Lower lobe of right lung (tissue), 2 donors: ENCODE measurements around the gene ZMIZ1. TPM values are rescaled to one million over a fixed set of nuclear protein-coding genes. Genes with fewer than 3 reads are reported as not detected.

Source experiments
- ATAC-seq, 2 donors: fragments of 200-7000 bp; cut with Tn5 transposase; one replicate each; pipeline ENCODE4 v1.9.1; 2020 to 2022; ENCODE audit warnings: mild to moderate bottlenecking in 2 of 2, moderate library complexity in 2 of 2
- DNase-seq: peaks from one replicate; pipeline ENCODE4 v3.0.0-alpha.2; 2020
- H3K27ac ChIP-seq: fragments of 200-600 bp; one replicate; pipeline ENCODE4 v1.8.0; 2022
- H3K27me3 ChIP-seq: fragments of 200-600 bp; one replicate; pipeline ENCODE4 v1.8.0; 2022; ENCODE audit warnings: low read depth
- H3K36me3 ChIP-seq: fragments of 200-600 bp; one replicate; pipeline ENCODE4 v1.8.0; 2022; ENCODE audit warnings: mild to moderate bottlenecking
- H3K4me1 ChIP-seq: fragments of 200-600 bp; one replicate; pipeline ENCODE4 v1.8.0; 2022
- H3K4me3 ChIP-seq: fragments of 200-600 bp; one replicate; pipeline ENCODE4 v1.8.0; 2022; ENCODE audit warnings: mild to moderate bottlenecking
- H3K9me3 ChIP-seq: fragments of 200-600 bp; one replicate; pipeline ENCODE4 v1.8.0; 2022
- intact Hi-C: fragments of 100-400 bp; cut with DNase I; formaldehyde crosslinking; loops from one replicate; pipeline ENCODE4 v1.11.0; 2022
- total RNA-seq: library from RNA; stranded (reverse); fragmentation: NEBNext Ultra II Directional; extraction: Animal tissue kit (Norgen Biotek cat#: 25700); gene quantifications from one replicate; pipeline ENCODE4 v1.2.1, GENCODE V29; 2021
- TF ChIP-seq, protein P1 (sequence below): fragments of 200-600 bp; IDR thresholded peaks from one replicate; pipeline ENCODE4 v1.8.0; 2022; ENCODE audit warnings: antibody characterized with exemption, mild to moderate bottlenecking
- donor health status: DM: no; HTN: yes; CAD: no; lungs with severe emphysema.

Gene ZMIZ1
- total RNA-seq, 1 donor from 2014 or later, result 102 TPM

DNA sequence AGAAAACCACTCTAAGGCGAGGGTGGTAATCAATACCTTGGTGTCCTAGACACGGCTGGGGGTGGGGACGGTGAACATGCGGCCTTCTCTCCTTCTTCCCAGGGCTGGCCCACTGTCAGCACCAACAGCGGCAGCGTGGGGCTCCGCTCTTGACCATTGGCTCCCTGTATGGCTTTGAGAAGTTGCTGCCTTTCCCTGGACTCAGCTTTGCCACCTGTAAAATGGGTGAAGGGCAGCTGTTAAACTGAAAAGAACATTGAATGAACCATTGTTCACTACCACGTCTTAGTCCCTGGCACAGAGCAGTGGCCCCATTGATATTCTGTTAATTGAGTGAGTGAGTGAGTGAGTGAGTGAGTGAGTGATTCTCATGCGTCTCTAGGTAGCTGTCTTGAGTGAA, 95.3 kb downstream of the ZMIZ1 start:
- peaks cover 47% of the 10 kb centered on the region for H3K4me1 ChIP-seq
- H3K36me3 ChIP-seq, result peaks cover 52% of the 10 kb centered on the region
- H3K27me3 ChIP-seq, result no peaks in the 10 kb centered on the region
- ATAC-seq, result no peak
- no peak overlapping the region for H3K4me3 ChIP-seq
- no peak for DNase-seq
- H3K27ac ChIP-seq, result no peak overlapping the region
- no peaks in the 10 kb centered on the region for H3K9me3 ChIP-seq
- intact Hi-C loops, result no loop called here
- TF ChIP-seq, protein P1, sequence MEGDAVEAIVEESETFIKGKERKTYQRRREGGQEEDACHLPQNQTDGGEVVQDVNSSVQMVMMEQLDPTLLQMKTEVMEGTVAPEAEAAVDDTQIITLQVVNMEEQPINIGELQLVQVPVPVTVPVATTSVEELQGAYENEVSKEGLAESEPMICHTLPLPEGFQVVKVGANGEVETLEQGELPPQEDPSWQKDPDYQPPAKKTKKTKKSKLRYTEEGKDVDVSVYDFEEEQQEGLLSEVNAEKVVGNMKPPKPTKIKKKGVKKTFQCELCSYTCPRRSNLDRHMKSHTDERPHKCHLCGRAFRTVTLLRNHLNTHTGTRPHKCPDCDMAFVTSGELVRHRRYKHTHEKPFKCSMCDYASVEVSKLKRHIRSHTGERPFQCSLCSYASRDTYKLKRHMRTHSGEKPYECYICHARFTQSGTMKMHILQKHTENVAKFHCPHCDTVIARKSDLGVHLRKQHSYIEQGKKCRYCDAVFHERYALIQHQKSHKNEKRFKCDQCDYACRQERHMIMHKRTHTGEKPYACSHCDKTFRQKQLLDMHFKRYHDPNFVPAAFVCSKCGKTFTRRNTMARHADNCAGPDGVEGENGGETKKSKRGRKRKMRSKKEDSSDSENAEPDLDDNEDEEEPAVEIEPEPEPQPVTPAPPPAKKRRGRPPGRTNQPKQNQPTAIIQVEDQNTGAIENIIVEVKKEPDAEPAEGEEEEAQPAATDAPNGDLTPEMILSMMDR, result no peak

DNA sequence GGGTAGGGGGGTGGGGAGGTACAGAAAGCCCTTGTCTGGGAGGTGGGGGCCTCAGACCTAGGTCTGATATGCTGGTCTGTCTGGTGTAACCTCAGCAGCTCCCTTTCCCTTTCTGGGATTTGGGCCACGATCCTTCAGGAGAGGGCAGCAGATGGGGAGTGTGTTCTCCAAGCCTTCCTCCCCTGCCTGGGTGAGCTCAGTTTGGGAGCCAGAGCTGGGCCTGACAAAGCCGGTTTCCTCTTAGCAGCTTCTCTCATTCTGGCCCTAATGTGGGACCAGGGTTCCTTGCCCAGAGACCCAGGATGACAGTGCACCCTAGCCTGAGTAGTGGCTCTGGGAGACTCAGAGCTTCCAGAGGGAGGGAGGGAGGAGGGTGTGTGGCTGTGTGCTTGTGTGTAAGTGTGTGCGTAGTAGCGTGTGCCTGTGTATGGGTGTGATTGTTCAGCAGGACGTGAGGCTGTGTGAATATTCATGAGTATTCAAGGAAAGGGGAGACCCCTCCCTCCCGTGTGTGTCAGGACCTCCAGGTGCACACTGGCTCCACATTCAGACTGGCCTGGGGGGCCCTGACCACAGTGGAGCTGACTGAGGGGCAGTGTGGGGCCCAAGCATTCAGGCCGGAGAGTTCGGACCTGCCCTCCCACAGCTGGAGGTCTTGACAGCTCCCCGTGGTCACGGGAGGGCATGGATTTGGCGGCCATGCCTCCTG, 96.5 kb downstream of the ZMIZ1 start:
- H3K27ac ChIP-seq, result no peak overlapping the region
- H3K4me3 ChIP-seq, result no peak overlapping the region
- H3K36me3 ChIP-seq, result peaks cover 64% of the 10 kb centered on the region
- DNase-seq (no peak), ATAC-seq (no peak)
- peaks cover 35% of the 10 kb centered on the region for H3K4me1 ChIP-seq
- intact Hi-C loops, result no loop called here
- TF ChIP-seq, protein P1, result no peak
- no peaks in the 10 kb centered on the region for H3K9me3 ChIP-seq
- no peaks in the 10 kb centered on the region for H3K27me3 ChIP-seq

DNA sequence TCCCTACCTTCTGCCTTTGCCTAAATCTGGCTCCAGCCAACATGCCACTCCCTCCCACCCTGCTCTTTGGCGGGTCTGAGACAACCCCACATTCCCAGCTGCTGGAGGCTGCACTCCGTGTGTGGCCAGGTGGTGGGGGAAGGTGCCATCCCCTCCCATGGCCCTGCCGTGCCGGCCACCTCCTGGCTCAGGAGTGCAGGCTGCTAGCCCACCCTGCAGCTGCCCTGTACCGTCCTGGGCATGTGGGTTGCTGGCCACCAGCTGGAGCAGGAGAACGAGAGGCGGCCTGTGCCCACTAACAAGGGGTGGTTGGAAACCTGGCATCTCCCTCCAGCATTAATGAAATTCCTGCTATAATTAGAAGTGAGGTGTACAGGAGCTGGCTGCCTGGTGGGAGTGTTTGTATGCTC, 97.6 kb downstream of the ZMIZ1 start:
- intact Hi-C loops, result no loop called here
- no peak for ATAC-seq
- no peak overlapping the region for H3K4me3 ChIP-seq
- H3K4me1 ChIP-seq, result peaks cover 25% of the 10 kb centered on the region
- DNase-seq, result no peak
- peaks cover 72% of the 10 kb centered on the region for H3K36me3 ChIP-seq
- no peaks in the 10 kb centered on the region for H3K9me3 ChIP-seq
- TF ChIP-seq, protein P1, result no peak
- no peak overlapping the region for H3K27ac ChIP-seq
- H3K27me3 ChIP-seq, result no peaks in the 10 kb centered on the region

DNA sequence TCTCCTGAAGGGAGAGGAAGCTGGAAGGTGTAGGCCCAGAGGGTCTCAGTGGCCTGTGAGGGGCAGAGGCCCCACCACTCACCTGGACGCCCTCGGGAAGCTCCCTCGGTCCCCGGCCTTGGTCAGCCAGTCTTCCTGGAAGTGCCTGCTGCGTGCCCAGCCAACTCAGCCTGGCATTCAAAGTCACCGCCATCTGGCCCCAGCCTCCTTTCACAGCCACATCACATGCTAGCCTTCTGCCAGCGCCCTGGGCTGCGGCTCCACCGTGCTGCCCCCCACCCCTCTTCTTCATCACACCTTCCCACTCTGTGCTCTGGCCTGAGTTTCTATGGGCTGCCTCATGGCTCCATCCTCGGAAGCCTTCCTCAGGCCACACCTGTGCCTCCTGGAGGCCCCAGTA, 98.0 kb downstream of the ZMIZ1 start:
- no peak overlapping the region for H3K27ac ChIP-seq
- DNase-seq (no peak), ATAC-seq (no peak)
- no peak overlapping the region for H3K4me3 ChIP-seq
- no peaks in the 10 kb centered on the region for H3K27me3 ChIP-seq
- TF ChIP-seq, protein P1, result no peak
- peaks cover 20% of the 10 kb centered on the region for H3K4me1 ChIP-seq
- intact Hi-C loops, result no loop called here
- peaks cover 75% of the 10 kb centered on the region for H3K36me3 ChIP-seq
- H3K9me3 ChIP-seq, result no peaks in the 10 kb centered on the region

DNA sequence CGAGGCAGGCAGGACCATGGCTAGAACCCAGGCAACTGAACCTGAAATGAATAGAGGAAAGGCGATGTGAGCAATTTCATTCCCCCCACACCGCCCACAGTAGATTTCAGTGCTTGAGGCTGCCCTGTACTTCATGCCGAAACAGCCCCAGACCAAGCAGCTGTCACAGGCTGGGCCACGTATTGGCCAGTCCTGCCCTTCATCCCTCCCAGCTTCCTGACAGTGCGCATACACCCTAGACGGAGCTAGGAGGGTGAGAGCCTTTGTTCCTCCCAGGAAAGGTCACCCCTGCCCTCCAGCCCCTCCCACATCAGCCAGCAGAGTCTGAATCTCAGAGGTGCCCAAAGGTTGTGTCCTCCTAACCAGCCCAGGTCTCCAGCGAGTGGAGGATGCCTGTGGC, 98.8 kb downstream of the ZMIZ1 start:
- no peak for ATAC-seq
- no peaks in the 10 kb centered on the region for H3K27me3 ChIP-seq
- peaks cover 14% of the 10 kb centered on the region for H3K4me1 ChIP-seq
- H3K36me3 ChIP-seq, result peaks cover 67% of the 10 kb centered on the region
- TF ChIP-seq, protein P1, result no peak
- H3K9me3 ChIP-seq, result no peaks in the 10 kb centered on the region
- intact Hi-C loops, result no loop called here
- H3K27ac ChIP-seq, result no peak overlapping the region
- no peak for DNase-seq
- no peak overlapping the region for H3K4me3 ChIP-seq
